GM18861 (cell line): Measurements from ENCODE around the gene CBLN3.

Experiments
- ATAC-seq: cut with Tn5 transposase; IDR thresholded peaks from one replicate; pipeline ENCODE4 v1.9.1; 2021; ENCODE audit not compliant: unreplicated experiment

Gene CBLN3

GRCh38 chr14:24385524-24385923, 43.9 kb downstream of the CBLN3 start:
- ATAC-seq, result no peak

DNA sequence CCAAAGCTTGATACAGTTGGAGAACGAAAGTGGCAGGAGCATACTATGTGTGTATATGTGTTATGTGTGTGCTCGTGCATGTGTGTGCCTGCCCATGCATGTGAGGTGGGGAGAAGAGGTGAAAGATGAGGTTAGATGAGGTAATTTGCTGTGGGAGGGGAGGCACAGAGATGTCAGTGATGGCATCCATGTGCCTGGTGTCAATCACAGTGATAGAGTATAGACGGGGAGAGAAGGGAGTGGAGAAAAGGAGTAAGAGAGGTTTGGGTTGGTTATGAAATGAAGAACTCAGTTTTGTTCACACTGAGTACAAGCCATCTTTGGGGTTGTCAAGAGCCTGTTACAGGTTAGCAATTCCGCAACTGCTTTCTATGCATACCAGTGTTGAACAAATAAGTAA, 45.3 kb downstream of the CBLN3 start:
- ATAC-seq, result no peak

- no peak for ATAC-seq
Measured at GRCh38 chr14:24382064-24382371, 47.5 kb downstream of the CBLN3 start.

GRCh38 chr14:24381363-24382063, 48.0 kb downstream of the CBLN3 start:
- ATAC-seq, result no peak

DNA sequence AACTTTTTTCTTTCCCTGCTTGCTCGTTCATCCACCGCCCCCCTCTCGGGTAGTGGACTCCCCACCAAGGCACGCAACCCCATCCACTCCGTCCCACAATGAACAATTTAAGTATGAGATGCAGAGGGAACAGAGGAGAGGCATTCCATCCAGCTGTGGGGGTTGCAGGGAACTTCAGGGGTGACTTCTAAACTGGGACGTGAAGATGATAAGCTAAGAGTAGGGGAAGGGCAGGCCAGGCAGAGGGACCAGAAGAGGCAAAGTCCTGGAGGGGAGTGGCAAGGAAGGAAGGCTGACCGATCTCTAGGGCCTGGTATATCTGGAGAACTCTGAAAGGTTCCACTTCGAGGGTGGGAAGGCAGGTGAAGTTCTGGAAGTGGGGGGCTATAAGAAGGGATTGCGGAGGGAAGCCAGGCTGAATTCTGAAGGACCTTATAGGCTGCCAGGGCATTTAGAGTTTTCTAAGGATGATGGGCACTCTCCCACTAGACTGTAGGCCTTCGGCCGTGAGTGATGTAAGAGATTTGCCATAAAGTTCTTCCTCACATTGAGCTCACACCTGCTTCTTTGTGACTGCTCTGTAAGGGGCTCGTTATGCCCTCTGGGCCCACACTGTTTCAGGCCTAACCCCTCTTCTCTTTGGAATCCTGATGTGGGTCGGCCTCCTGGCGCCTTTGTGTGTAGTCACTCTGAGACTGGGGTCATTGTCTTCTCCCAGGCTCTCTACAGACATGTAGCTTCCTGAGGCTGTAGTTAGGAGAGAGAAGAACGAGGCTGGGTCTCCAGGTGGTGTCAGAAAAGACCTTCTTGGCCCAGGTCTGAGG, 49.3 kb downstream of the CBLN3 start:
- ATAC-seq, result no peak

DNA sequence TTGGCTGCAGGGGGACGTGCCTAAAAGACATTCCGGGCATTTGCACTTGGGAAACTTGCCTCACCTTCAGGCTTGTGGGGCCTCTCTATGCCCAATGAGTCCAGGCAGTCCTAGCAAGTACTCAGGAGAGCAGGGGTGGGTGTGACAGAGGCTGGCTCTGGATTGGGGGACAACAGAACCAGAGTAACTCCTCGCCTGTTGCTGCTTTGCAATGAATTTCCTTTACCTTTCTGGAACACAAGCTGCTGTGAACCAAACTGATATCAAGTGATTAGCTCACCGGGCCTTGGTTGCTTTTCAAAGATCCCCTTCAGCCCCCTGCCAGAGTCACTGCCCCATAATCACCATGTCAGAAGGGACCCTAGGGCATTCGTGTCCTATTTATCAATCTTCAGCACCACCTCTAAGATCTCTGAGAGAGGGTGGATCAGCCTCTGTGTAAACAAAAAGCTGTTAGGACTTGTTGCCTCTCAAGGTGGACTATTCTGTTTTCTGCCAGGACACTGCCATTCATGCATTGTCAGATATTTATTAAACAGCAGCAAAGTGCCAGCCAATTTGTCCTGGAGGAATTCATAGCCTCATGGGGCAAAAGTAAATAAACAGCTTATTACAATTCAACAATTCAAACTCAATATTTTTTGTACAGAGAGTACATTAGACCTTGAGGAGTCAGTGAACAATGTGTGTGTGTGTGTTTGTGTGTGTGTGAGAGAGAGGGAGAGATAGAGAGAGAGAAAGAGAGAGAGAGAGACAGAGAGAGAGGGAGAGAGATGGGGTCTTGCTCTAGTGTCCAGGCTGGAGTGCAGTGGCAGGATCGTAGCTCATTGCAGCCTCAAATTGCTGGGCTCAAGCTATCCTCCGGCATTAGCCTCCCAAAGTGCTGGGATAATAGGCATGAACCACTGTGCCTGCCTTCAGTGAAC, 50.2 kb downstream of the CBLN3 start:
- ATAC-seq, result no peak

- no peak for ATAC-seq
Measured at GRCh38 chr14:24378327-24378726, 51.1 kb downstream of the CBLN3 start.

DNA sequence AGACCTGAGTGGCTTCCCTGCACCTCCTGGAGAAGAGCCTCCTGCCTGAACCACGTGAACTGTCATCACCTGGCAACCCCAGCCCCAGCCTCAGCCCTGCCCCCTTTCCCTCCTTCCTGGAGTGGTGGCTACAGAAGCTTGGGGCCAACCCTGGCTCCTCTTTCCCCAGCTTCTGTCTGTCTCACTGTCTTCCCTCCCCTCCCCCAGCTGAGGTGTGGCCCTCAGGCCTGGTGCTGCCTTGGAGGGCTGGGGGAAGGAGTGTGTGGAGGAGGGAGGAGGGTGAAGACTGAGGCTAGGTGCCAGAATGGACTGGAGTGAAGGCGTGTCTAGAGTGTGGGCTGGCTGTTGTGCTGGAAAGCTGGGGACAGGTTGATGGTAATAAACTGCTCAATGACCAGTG, 51.8 kb downstream of the CBLN3 start:
- no peak for ATAC-seq

- no peak for ATAC-seq
Measured at GRCh38 chr14:24377126-24377525, 52.3 kb downstream of the CBLN3 start.
